ENCODE data around the gene NUDT14.

- TF ChIP-seq CTCF (IDR thresholded peaks at IDR 0.05) (no peak), EP300 (IDR thresholded peaks at IDR 0.05) (no peak), POLR2A (IDR thresholded peaks at IDR 0.05) (no peak)
Measured at GRCh38 chr14:105197211-105197641, 16.1 kb upstream of the NUDT14 start.

Data from ovary (tissue), 3 donors.